AG04449 (cell line): ENCODE results near the gene SLC7A9.

Source experiments
- CTCF ChIA-PET: fragments of 350-600 bp; formaldehyde crosslinking; extraction: SDS; loops from one replicate; lab custom pipeline; 2021; ENCODE audit warnings: antibody characterized with exemption; lab: Yijun Ruan, JAX
- POLR2A ChIA-PET: fragments of 400-600, 350-600 bp; formaldehyde crosslinking; extraction: SDS; loops from one replicate; lab custom pipeline; 2020; ENCODE audit warnings: antibody characterized with exemption, inconsistent platforms; lab: Yijun Ruan, JAX
- DNase-seq: peaks from one replicate; pipeline ENCODE4 v3.0.0-alpha.2; 2010; ENCODE audit warnings: low read depth, low spot score
- H3K4me3 ChIP-seq: 2 replicates; pipeline ENCODE4 v1.5.1; 2011; ENCODE audit warnings: low read depth, mild to moderate bottlenecking, control low read depth, low read length
- TF ChIP-seq, protein P1 (sequence below): IDR thresholded peaks from one replicate; pipeline ENCODE4 v1.5.1; 2011; ENCODE audit warnings: mild to moderate bottlenecking, moderate library complexity, low read length, control low read depth, inconsistent platforms; ENCODE audit not compliant: insufficient read depth; ENCODE audit errors: missing control alignments

Gene SLC7A9

GRCh38 chr19:32877977-32878745 is 8.6 kb upstream of the SLC7A9 start:
- H3K4me3 ChIP-seq, result no peak overlapping the region
- ChIA-PET POLR2A (no interaction called here), CTCF (no interaction called here)
- TF ChIP-seq, protein P1, sequence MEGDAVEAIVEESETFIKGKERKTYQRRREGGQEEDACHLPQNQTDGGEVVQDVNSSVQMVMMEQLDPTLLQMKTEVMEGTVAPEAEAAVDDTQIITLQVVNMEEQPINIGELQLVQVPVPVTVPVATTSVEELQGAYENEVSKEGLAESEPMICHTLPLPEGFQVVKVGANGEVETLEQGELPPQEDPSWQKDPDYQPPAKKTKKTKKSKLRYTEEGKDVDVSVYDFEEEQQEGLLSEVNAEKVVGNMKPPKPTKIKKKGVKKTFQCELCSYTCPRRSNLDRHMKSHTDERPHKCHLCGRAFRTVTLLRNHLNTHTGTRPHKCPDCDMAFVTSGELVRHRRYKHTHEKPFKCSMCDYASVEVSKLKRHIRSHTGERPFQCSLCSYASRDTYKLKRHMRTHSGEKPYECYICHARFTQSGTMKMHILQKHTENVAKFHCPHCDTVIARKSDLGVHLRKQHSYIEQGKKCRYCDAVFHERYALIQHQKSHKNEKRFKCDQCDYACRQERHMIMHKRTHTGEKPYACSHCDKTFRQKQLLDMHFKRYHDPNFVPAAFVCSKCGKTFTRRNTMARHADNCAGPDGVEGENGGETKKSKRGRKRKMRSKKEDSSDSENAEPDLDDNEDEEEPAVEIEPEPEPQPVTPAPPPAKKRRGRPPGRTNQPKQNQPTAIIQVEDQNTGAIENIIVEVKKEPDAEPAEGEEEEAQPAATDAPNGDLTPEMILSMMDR, result no peak
- DNase-seq, result no peak

DNA sequence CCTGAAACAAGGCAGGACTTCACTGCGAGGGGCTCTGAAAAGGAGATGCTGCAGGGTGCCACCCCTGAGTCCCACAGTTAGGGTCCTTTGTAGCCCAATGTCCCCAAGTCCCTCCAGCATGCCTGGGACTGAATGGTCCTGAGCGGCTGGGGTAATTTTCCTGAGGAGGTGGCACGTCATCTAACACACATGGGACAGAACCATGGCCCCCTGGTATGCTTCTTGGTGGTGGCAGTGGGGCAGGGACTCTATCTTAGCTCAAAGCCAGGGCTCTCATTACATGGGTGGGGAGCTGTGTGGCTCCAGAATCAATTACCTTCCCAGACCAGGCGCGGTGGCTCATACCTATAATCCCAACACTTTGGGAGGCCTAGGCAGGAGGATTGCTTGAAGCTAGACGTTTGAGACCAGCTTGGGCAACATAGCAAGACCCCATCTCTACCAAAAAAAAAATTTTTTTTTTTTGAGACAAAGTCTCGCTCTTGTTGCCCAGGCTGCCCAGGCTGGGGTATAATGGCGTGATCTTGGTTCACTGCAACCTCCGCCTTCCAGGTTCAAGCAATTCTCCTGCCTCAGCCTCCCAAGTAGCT is 7.9 kb upstream of the SLC7A9 start:
- TF ChIP-seq, protein P1, result no peak
- no peak for DNase-seq
- CTCF ChIA-PET, result no interaction called here
- H3K4me3 ChIP-seq, result no peak overlapping the region
- POLR2A ChIA-PET, result no interaction called here

- H3K4me3 ChIP-seq, result no peak overlapping the region
- ChIA-PET POLR2A (no interaction called here), CTCF (no interaction called here)
- DNase-seq, result peak; percentile 53
- TF ChIP-seq, protein P1, result no peak
These were observed 7.3 kb upstream of the SLC7A9 start for GRCh38 chr19:32876919-32877285.

DNA sequence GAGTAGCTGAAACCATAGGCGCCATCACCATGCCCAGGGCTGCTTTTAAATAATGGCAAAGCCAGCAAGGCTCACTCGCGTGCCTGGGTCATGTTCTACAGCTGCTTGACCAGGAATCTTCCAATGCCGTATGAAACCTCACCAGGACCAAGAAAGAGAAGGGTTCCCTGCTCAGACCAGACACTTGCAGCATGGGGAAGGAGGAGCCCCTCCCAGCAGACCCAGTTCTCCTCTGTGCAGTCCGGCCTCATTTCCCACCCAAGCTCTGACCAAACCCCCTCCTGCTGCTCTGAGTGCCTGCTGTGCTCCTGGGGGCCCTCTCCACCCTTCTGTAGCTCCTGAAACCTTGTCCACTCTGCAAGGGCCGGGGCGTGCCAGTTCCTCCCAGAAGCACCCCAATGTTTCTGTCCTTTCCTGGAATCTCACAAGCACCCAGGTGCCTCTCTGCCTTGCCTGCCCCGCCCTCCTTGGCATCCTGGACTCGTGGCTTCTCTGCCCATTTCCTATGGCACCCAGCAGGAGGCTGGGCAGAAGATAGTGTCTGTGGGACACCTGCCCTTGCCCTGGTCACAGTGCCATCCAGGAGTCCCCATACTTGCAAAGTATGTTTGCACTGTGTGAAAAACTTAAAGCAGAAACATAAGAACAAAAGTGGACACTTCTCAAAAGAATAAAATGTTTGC is 6.8 kb upstream of the SLC7A9 start:
- DNase-seq, result no peak
- TF ChIP-seq, protein P1, result no peak
- POLR2A ChIA-PET, result no interaction called here
- H3K4me3 ChIP-seq, result no peak overlapping the region
- CTCF ChIA-PET, result no interaction called here

DNA sequence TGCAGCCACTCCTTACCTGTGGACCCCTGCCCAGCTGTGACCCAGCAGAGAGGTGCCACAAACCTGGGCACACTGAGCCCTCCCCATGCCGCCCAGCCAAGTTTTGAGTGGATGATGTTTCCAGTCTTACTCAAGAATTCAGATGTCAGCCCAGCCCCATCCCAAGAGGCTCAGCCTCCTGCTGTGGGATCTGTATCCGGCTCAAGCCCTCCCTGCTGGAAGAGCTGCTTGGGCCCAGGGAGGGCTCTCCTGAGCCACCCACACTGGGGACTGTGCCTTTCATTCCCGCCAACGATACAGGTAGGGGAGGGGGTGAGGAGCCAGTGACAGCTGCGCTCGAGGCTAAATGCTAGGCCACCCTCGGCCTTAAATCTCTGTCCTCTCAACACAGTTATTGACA is 5.9 kb upstream of the SLC7A9 start:
- ChIA-PET POLR2A (no interaction called here), CTCF (no interaction called here)
- H3K4me3 ChIP-seq, result no peak overlapping the region
- TF ChIP-seq, protein P1, result no peak
- no peak for DNase-seq

- DNase-seq, result no peak
- no peak overlapping the region for H3K4me3 ChIP-seq
- POLR2A ChIA-PET, result no interaction called here
- TF ChIP-seq, protein P1, result no peak
- CTCF ChIA-PET, result no interaction called here
These were observed 5.0 kb upstream of the SLC7A9 start for GRCh38 chr19:32874605-32875004.
